Testis (tissue), 2 donors: ENCODE measurements around the gene ZNF655.

ENCODE experiments used
- CTCF ChIP-seq, 3 experiments: fragments of 450-650 bp in 2 of 3; fragments of 200-600 bp in 1 of 3; sonication (generic) in 1 of 3; IDR thresholded peaks; one replicate each; pipeline ENCODE4 v1.5.1; 2016 to 2019; ENCODE audit warnings: antibody characterized with exemption in 3 of 3, mild to moderate bottlenecking in 2 of 3, moderate library complexity in 1 of 3
- POLR2A ChIP-seq: fragments of 450-650 bp; IDR thresholded peaks from one replicate; pipeline ENCODE4 v1.6.1; 2017; ENCODE audit warnings: antibody characterized with exemption, mild to moderate bottlenecking, moderate library complexity

- TF ChIP-seq CTCF (IDR thresholded peaks at IDR 0.05) (peak in 1 of 3 experiments; percentile 10), POLR2A (peak; percentile 14)
These were observed at the start of gene ZNF655 for GRCh38 chr7:99558306-99559174.
